Sigmoid colon (tissue), 4 donors: ENCODE results near the gene GRAMD1B.
"Not testable (repeated sequence)": the region's sequence is repeated elsewhere in the genome, so short reads cannot be mapped to it uniquely, and the experiment has no call there.

Experiments
- CTCF ChIP-seq, 4 experiments: fragments of 450-650 bp in 3 of 4; fragments of 200-600 bp in 1 of 4; IDR thresholded peaks; one replicate each; pipeline ENCODE4 v1.5.1; 2016 to 2019; ENCODE audit warnings: antibody characterized with exemption in 4 of 4, mild to moderate bottlenecking in 3 of 4, moderate library complexity in 2 of 4
- EP300 ChIP-seq, 4 donors: sonication (generic); formaldehyde crosslinking; IDR thresholded peaks; one replicate each; pipeline ENCODE4 v1.6.1; 2017; ENCODE audit warnings: antibody characterized with exemption in 4 of 4
- POLR2A ChIP-seq, 2 donors: fragments of 450-650 bp; IDR thresholded peaks; one replicate each; pipeline ENCODE4 v1.6.1; 2016; ENCODE audit warnings: antibody characterized with exemption in 2 of 2, mild to moderate bottlenecking in 2 of 2, moderate library complexity in 2 of 2

- not testable (repeated sequence) for TF ChIP-seq CTCF, POLR2A, EP300 (IDR thresholded peaks at IDR 0.05)
These were observed 35.6 kb downstream of the GRAMD1B start for GRCh38 chr11:123465667-123466066.
